Endothelial cell (in vitro differentiated cells): Measurements from ENCODE around the gene CCDC14. TPM values are rescaled to one million over a fixed set of nuclear protein-coding genes. Genes with fewer than 3 reads are reported as not detected.

Source experiments
- DNase-seq: peaks from one replicate; pipeline ENCODE4 v3.0.0; 2021; ENCODE audit warnings: low spot score
- H3K27ac Mint-ChIP-seq: one replicate; pipeline ENCODE4 v1.8.0; 2021; ENCODE audit warnings: mixed read lengths, inconsistent platforms; ENCODE audit not compliant: unreplicated experiment
- H3K27me3 Mint-ChIP-seq: one replicate; pipeline ENCODE4 v1.8.0; 2021; ENCODE audit warnings: mild to moderate bottlenecking, moderate library complexity, mixed read lengths, inconsistent platforms; ENCODE audit not compliant: unreplicated experiment
- H3K36me3 Mint-ChIP-seq: one replicate; pipeline ENCODE4 v1.8.0; 2021; ENCODE audit warnings: mild to moderate bottlenecking, low read depth, mixed read lengths, inconsistent platforms; ENCODE audit not compliant: unreplicated experiment
- H3K4me1 Mint-ChIP-seq: one replicate; pipeline ENCODE4 v1.8.0; 2021; ENCODE audit warnings: mild to moderate bottlenecking, mixed read lengths, inconsistent platforms; ENCODE audit not compliant: unreplicated experiment
- H3K4me3 Mint-ChIP-seq: one replicate; pipeline ENCODE4 v1.8.0; 2021; ENCODE audit warnings: mild to moderate bottlenecking, mixed read lengths, inconsistent platforms; ENCODE audit not compliant: unreplicated experiment
- H3K9me3 Mint-ChIP-seq: one replicate; pipeline ENCODE4 v1.8.0; 2021; ENCODE audit warnings: mixed read lengths, inconsistent platforms; ENCODE audit not compliant: unreplicated experiment
- total RNA-seq: library from RNA; stranded (reverse); fragmentation: NEBNext Ultra II Directional; extraction: Animal tissue kit (Norgen Biotek cat#: 25700); gene quantifications from one replicate; pipeline ENCODE4 v1.2.1, GENCODE V29; 2021; ENCODE audit not compliant: unreplicated experiment
- TF ChIP-seq, protein P1 (sequence below): fragments of 200-600 bp; sonication (generic); IDR thresholded peaks from one replicate; pipeline ENCODE4 v1.5.0; 2021; ENCODE audit warnings: antibody characterized with exemption; ENCODE audit not compliant: unreplicated experiment

Gene CCDC14
- total RNA-seq, 1 donor from 2014 or later: 44.5 TPM

DNA sequence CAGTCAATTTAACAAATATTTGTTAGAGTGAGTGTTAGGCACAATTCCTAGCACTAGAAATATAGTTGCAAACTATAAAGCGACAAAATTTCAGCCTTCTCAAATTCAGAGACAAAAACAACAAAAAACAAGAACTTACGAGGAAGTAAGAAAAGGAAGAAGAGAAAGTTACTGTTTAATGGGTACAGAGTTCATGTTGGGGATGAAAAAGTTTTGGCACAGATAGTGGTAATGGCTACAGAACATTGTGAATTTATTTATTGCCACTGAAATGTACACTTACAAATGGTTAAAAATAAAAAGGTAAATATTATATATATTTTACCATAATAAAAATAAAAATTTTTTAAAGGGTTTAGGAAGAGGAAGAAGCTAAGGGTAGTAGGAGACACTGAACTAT, 21.3 kb downstream of the CCDC14 start:
- no peaks in the 10 kb centered on the region for H3K4me1 Mint-ChIP-seq
- TF ChIP-seq, protein P1, sequence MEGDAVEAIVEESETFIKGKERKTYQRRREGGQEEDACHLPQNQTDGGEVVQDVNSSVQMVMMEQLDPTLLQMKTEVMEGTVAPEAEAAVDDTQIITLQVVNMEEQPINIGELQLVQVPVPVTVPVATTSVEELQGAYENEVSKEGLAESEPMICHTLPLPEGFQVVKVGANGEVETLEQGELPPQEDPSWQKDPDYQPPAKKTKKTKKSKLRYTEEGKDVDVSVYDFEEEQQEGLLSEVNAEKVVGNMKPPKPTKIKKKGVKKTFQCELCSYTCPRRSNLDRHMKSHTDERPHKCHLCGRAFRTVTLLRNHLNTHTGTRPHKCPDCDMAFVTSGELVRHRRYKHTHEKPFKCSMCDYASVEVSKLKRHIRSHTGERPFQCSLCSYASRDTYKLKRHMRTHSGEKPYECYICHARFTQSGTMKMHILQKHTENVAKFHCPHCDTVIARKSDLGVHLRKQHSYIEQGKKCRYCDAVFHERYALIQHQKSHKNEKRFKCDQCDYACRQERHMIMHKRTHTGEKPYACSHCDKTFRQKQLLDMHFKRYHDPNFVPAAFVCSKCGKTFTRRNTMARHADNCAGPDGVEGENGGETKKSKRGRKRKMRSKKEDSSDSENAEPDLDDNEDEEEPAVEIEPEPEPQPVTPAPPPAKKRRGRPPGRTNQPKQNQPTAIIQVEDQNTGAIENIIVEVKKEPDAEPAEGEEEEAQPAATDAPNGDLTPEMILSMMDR: no peak
- no peaks in the 10 kb centered on the region for H3K9me3 Mint-ChIP-seq
- no peak overlapping the region for H3K27ac Mint-ChIP-seq
- no peak overlapping the region for H3K4me3 Mint-ChIP-seq
- peaks cover 9% of the 10 kb centered on the region for H3K36me3 Mint-ChIP-seq
- H3K27me3 Mint-ChIP-seq: no peaks in the 10 kb centered on the region
- DNase-seq: no peak

DNA sequence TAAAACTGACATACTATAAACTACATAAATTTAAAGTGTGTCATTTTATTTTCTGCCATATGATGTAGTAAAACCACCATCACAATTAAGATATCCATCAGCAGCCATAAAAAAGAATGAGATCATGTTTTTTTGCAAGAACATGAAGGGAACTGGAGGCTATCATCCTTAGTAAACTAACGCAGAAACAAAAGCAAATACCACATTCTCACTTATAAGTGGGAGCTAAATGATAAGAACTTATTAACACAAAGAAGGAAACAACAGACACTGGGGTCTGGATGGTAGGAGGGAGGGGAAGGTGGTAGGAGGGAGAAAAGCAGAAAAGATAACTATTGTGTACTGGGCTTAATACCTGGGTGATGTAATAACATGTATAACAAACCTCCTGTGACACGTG, 24.6 kb downstream of the CCDC14 start:
- H3K4me1 Mint-ChIP-seq: no peaks in the 10 kb centered on the region
- TF ChIP-seq, protein P1: no peak
- no peaks in the 10 kb centered on the region for H3K27me3 Mint-ChIP-seq
- H3K4me3 Mint-ChIP-seq: no peak overlapping the region
- H3K9me3 Mint-ChIP-seq: no peaks in the 10 kb centered on the region
- no peaks in the 10 kb centered on the region for H3K36me3 Mint-ChIP-seq
- H3K27ac Mint-ChIP-seq: no peak overlapping the region
- DNase-seq: no peak

DNA sequence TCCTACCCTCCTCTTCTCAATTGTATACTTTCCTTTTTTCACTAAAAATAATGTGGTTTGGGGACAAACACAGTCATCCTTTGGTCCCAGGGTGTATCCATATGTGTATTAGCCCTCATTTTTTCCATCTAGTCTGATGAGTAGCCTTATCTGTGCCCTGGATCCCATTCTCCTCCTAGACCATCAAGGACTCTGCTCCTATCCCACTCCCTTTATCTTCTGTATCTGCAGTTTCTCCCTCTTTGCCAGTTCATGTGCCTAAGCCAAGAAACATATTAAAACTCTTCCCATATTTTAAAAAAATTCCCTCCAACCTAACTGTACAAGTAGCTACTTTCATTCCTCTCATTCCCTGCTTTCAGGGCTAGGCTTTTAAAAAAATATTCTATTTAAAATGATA, 25.2 kb downstream of the CCDC14 start:
- Mint-ChIP-seq H3K27me3 (no peaks in the 10 kb centered on the region), H3K9me3 (no peaks in the 10 kb centered on the region), H3K4me3 (no peak overlapping the region), H3K27ac (no peak overlapping the region), H3K4me1 (no peaks in the 10 kb centered on the region), H3K36me3 (no peaks in the 10 kb centered on the region)
- TF ChIP-seq, protein P1: no peak
- DNase-seq: no peak

DNA sequence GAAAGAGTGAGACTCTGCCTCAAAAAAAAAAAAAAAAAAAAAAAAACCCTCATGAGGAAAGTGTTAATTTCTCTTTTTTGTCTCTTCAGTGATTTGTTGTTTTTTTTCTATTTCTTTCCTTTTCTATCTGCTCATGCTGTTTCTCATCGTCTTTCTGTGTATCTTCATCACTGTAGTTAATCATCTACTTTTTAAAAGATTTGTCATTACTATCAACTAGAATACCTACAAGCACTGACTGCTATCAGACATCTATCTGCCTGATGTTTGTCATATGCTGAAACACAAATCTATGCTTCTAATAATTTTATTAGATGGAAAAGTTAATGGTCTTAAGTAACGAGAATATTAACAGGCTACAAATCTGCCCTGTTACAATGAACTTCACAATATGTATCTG, 26.8 kb downstream of the CCDC14 start:
- TF ChIP-seq, protein P1: no peak
- no peak for DNase-seq
- H3K9me3 Mint-ChIP-seq: no peaks in the 10 kb centered on the region
- H3K27me3 Mint-ChIP-seq: no peaks in the 10 kb centered on the region
- H3K4me1 Mint-ChIP-seq: no peaks in the 10 kb centered on the region
- H3K36me3 Mint-ChIP-seq: no peaks in the 10 kb centered on the region
- H3K4me3 Mint-ChIP-seq: no peak overlapping the region
- H3K27ac Mint-ChIP-seq: no peak overlapping the region

DNA sequence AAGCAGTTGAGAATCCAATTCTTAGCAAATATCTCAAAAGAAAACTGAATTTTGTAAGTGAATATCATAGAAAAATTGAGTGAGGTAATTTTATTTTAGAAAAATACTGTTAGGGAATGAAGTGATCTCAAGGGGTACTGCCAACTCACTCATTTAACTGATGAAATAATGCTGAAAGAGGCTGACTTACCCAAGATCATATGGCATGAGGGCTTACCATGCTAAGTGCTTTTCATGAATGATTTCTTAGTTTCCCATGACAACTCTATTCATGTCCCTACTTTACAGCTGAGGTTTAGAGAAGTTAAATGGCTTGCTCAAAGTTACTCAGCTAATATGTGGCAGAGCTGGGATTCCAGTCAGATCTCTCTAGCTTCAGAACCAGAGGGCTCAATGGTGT, 30.6 kb downstream of the CCDC14 start:
- H3K4me1 Mint-ChIP-seq: no peaks in the 10 kb centered on the region
- H3K27ac Mint-ChIP-seq: no peak overlapping the region
- no peaks in the 10 kb centered on the region for H3K36me3 Mint-ChIP-seq
- no peaks in the 10 kb centered on the region for H3K27me3 Mint-ChIP-seq
- no peak for DNase-seq
- no peak overlapping the region for H3K4me3 Mint-ChIP-seq
- TF ChIP-seq, protein P1: no peak
- no peaks in the 10 kb centered on the region for H3K9me3 Mint-ChIP-seq
